Measurements from ENCODE around the gene FXYD1.

The FXYD1 gene

GRCh38 chr19:35166100-35167063 is 27.8 kb downstream of the FXYD1 start:
- DNase-seq (ENCODE audit: low read depth) = no peak
- no peak for TF ChIP-seq CTCF (IDR thresholded peaks at IDR 0.05; ENCODE audit: insufficient read depth, low read depth, low read length, missing control alignments)
- H3K4me3 ChIP-seq (ENCODE audit: low read depth, low read length) = no peak overlapping the region

- no peak overlapping the region for H3K4me3 ChIP-seq (ENCODE audit: low read depth, low read length)
- TF ChIP-seq CTCF (IDR thresholded peaks at IDR 0.05; ENCODE audit: insufficient read depth, low read depth, low read length, missing control alignments) = no peak
- no peak for DNase-seq (ENCODE audit: low read depth)
These were observed 28.9 kb downstream of the FXYD1 start for GRCh38 chr19:35167251-35168119.

DNA sequence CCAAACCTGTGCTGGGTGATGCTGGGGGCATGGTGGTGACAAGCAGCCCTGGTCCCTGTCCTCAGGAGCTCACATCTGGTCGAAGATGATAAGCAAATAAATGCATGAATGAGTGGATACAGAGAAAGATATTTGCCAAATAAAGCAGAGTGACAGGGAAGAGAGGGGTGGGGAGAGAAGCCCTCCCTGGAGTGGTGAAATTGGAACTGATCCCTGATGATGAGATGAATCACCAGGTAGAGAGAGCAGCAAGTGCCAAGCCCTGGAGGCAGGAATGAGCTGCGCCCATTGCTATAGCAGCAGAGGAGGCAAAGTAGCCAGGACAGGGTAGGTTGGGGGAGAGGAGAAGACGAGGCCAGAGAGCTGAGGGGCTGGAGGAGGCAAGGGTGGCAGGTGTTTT is 29.6 kb downstream of the FXYD1 start:
- no peak for DNase-seq (ENCODE audit: low read depth)
- TF ChIP-seq CTCF (IDR thresholded peaks at IDR 0.05; ENCODE audit: insufficient read depth, low read depth, low read length, missing control alignments) = no peak
- H3K4me3 ChIP-seq (ENCODE audit: low read depth, low read length) = no peak overlapping the region

- TF ChIP-seq CTCF (IDR thresholded peaks at IDR 0.05; ENCODE audit: insufficient read depth, low read depth, low read length, missing control alignments) = no peak
- no peak for DNase-seq (ENCODE audit: low read depth)
- H3K4me3 ChIP-seq (ENCODE audit: low read depth, low read length) = no peak overlapping the region
These were observed 30.8 kb downstream of the FXYD1 start for GRCh38 chr19:35169221-35169995.

DNA sequence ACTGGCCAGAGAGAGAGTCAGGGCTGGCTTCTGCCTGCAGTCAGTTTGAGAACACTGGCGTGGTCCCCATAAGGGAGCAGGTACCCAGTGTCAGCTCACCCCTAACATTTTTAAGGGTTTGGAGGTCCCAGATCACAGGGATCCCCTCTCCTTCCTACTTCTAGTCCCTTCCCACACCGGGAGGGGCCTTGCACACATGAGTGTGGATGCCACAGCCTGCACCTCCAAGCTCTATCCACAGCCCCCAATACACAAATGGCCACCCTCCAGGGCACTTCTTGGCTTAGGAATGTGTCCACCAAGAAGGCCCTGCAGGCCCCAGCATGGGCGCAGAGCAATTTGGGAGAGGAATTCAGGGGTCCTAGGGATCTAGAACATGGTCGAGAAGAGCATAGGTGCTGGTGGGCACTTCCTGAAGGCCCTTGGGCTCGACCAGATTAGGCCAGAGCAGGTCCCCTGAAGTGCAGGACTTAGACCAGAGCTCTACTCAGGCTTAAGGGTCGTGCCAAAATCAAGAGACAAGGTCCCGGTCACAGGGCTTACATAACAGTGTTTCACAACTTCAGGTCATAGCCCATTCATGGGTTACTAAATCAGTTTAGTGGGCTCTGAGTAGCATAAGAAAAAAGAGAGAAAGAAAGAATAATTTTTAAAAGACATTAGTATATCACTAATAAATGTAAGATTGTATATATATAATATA is 31.9 kb downstream of the FXYD1 start:
- no peak overlapping the region for H3K4me3 ChIP-seq (ENCODE audit: low read depth, low read length)
- TF ChIP-seq CTCF (IDR thresholded peaks at IDR 0.05; ENCODE audit: insufficient read depth, low read depth, low read length, missing control alignments) = no peak
- no peak for DNase-seq (ENCODE audit: low read depth)

GRCh38 chr19:35171730-35172129 is 33.1 kb downstream of the FXYD1 start:
- no peak overlapping the region for H3K4me3 ChIP-seq (ENCODE audit: low read depth, low read length)
- DNase-seq (ENCODE audit: low read depth) = no peak
- TF ChIP-seq CTCF (IDR thresholded peaks at IDR 0.05; ENCODE audit: insufficient read depth, low read depth, low read length, missing control alignments) = no peak

Data from GM12865 (cell line).